ENCODE results near the gene PTPRJ. TPM values are rescaled to one million over a fixed set of nuclear protein-coding genes. Genes with fewer than 3 reads are reported as not detected.

Gene PTPRJ
- total and polyA plus RNA-seq, 2 donors (not counting 1 experiment from before 2014, with no cell fraction given), result 11.2 to 20.0 TPM

GRCh38 chr11:48106166-48106565 lies 125.8 kb downstream of the PTPRJ start:
- TF ChIP-seq CTCF (IDR thresholded peaks at IDR 0.05) (no peak), EZH2 (IDR thresholded peaks at IDR 0.05; ENCODE audit: borderline replicate concordance, insufficient read depth, low read depth, low read length, poor library complexity, severe bottlenecking) (no peak)
- ATAC-seq (ENCODE audit: low read depth), result peak; percentile 18
- 36% methylated on average over 1 of the region's 6 CpGs for WGBS (ENCODE audit: insufficient coverage)

GRCh38 chr11:48107188-48107704 lies 126.9 kb downstream of the PTPRJ start:
- ATAC-seq (ENCODE audit: low read depth) (peak; percentile 61), DNase-seq (peak; percentile 89)
- Mint-ChIP-seq H3K27ac (peak overlapping the region; percentile 88), H3K9me3 (ENCODE audit: insufficient read depth) (no peaks in the 10 kb centered on the region), H3K4me3 (peak overlapping the region; percentile 38), H3K4me1 (peaks cover 84% of the 10 kb centered on the region), H3K27me3 (no peaks in the 10 kb centered on the region)
- Histone ChIP-seq H3K4me1 (ENCODE audit: control insufficient read depth in 2 of 2, insufficient read depth in 2 of 2, low read length in 2 of 2) (peaks cover 77 to 91% of the 10 kb centered on the region in 2 donors), H3K4me2 (replicated peaks; ENCODE audit: low read depth, low read length, poor library complexity, severe bottlenecking) (peak overlapping the region; percentile 91), H3K9ac (ENCODE audit: low read length) (peak overlapping the region; percentile 4), H3K9me3 (ENCODE audit: control extremely low read depth in 1 of 3, control insufficient read depth in 2 of 3, insufficient read depth in 1 of 3, low read length in 2 of 3) (no peaks in the 10 kb centered on the region), H3K27me3 (replicated peaks in 1 of 4; ENCODE audit: control extremely low read depth in 1 of 4, control insufficient read depth in 3 of 4, insufficient read depth in 4 of 4, low read length in 3 of 4) (no peaks in the 10 kb centered on the region), H3K36me3 (replicated peaks in 1 of 2; ENCODE audit: control extremely low read depth in 1 of 2, control insufficient read depth in 1 of 2, extremely low read depth in 1 of 2, insufficient read depth in 2 of 2, low read length in 1 of 2) (no peaks in the 10 kb centered on the region), H4K20me1 (ENCODE audit: control insufficient read depth, insufficient read depth, low read length, poor library complexity, severe bottlenecking) (no peaks in the 10 kb centered on the region), H3K79me2 (ENCODE audit: control insufficient read depth, insufficient read depth, low read length) (peaks cover 55% of the 10 kb centered on the region), H3K27ac (ENCODE audit: low read length in 2 of 2) (peak overlapping the region; percentile 48 to 55), H3K4me3 (ENCODE audit: control extremely low read depth in 1 of 5, extremely low read depth in 1 of 5, insufficient read depth in 1 of 5, low read depth in 2 of 5, low read length in 4 of 5) (peak overlapping the region in 3 of 5 experiments; percentile 2 to 25 (median 16)), H2AFZ (ENCODE audit: insufficient read depth, low read depth, low read length, poor library complexity, severe bottlenecking) (no peak overlapping the region)
- TF ChIP-seq CTCF (IDR thresholded peaks at IDR 0.05), result no peak
- no peak for TF ChIP-seq EZH2 (IDR thresholded peaks at IDR 0.05; ENCODE audit: borderline replicate concordance, insufficient read depth, low read depth, low read length, poor library complexity, severe bottlenecking)
- 0% methylated on average over 7 of the region's 7 CpGs for WGBS (ENCODE audit: insufficient coverage)
- intact Hi-C loops (cut with micrococcal nuclease), result loop anchor here (1.0 to 10.0 kb wide), 4 partner anchors 52 to 680 kb away; partner anchors contain the start of gene PSMC3
- CTCF ChIA-PET, result interaction anchor here (0.8 to 10.3 kb wide), 26 partner anchors 10 to 341 kb away, joined by 3 to 193 read pairs (median 5); partner anchors contain the start of gene NUP160
- POLR2A ChIA-PET, result interaction anchor here (0.6 to 1.6 kb wide), 13 partner anchors 28 to 1191 kb away, joined by 3 to 7 read pairs (median 3); no protein-coding TSS in a partner anchor

More at GRCh38 chr11:48106166-48106565, 125.8 kb downstream of the PTPRJ start:
- H3K79me2 ChIP-seq (ENCODE audit: control insufficient read depth, insufficient read depth, low read length), result peaks cover 65% of the 10 kb centered on the region
- no peaks in the 10 kb centered on the region for H3K9me3 ChIP-seq (ENCODE audit: control extremely low read depth in 1 of 3, control insufficient read depth in 2 of 3, insufficient read depth in 1 of 3, low read length in 2 of 3)
- peaks cover 83% of the 10 kb centered on the region for H3K4me1 Mint-ChIP-seq
- peak overlapping the region; percentile 74 to 78 for H3K27ac ChIP-seq (ENCODE audit: low read length in 2 of 2)
- peaks cover 3% of the 10 kb centered on the region for H4K20me1 ChIP-seq (ENCODE audit: control insufficient read depth, insufficient read depth, low read length, poor library complexity, severe bottlenecking)
- DNase-seq, result peak; percentile 69
- peak overlapping the region; percentile 67 for H3K4me3 Mint-ChIP-seq
- POLR2A ChIA-PET, result interaction anchor here (0.6 kb wide), 2 partner anchors 43 to 304 kb away, joined by 3 read pairs; no protein-coding TSS in a partner anchor
- peak overlapping the region; percentile 72 for H3K4me2 ChIP-seq (replicated peaks; ENCODE audit: low read depth, low read length, poor library complexity, severe bottlenecking)
- H2AFZ ChIP-seq (ENCODE audit: insufficient read depth, low read depth, low read length, poor library complexity, severe bottlenecking), result peak overlapping the region; percentile 30
- CTCF ChIA-PET, result interaction anchor here (1.4 to 10.3 kb wide), 5 partner anchors 15 to 706 kb away, joined by 3 to 193 read pairs (median 18); no protein-coding TSS in a partner anchor
- peak overlapping the region; percentile 29 for H3K9ac ChIP-seq (ENCODE audit: low read length)
- no peaks in the 10 kb centered on the region for H3K27me3 ChIP-seq (replicated peaks in 1 of 4; ENCODE audit: control extremely low read depth in 1 of 4, control insufficient read depth in 3 of 4, insufficient read depth in 4 of 4, low read length in 3 of 4)
- no peaks in the 10 kb centered on the region for H3K9me3 Mint-ChIP-seq (ENCODE audit: insufficient read depth)
- H3K27ac Mint-ChIP-seq, result peak overlapping the region; percentile 87
- no peaks in the 10 kb centered on the region for H3K27me3 Mint-ChIP-seq
- peaks cover 67 to 82% of the 10 kb centered on the region in 2 donors for H3K4me1 ChIP-seq (ENCODE audit: control insufficient read depth in 2 of 2, insufficient read depth in 2 of 2, low read length in 2 of 2)
- H3K36me3 ChIP-seq (replicated peaks in 1 of 2; ENCODE audit: control extremely low read depth in 1 of 2, control insufficient read depth in 1 of 2, extremely low read depth in 1 of 2, insufficient read depth in 2 of 2, low read length in 1 of 2), result no peaks in the 10 kb centered on the region
- peak overlapping the region in 2 of 5 experiments; percentile 13 to 44 for H3K4me3 ChIP-seq (ENCODE audit: control extremely low read depth in 1 of 5, extremely low read depth in 1 of 5, insufficient read depth in 1 of 5, low read depth in 2 of 5, low read length in 4 of 5)
- intact Hi-C loops (cut with micrococcal nuclease), result loop anchor here (5.0 to 10.0 kb wide), 2 partner anchors 51 to 679 kb away; partner anchors contain the start of gene PSMC3
